T-helper 1 cell treated with Interleukin-12 subunit alpha and Interleukin-12 subunit beta and Interleukin-4 antibody, amounts not matched to agents 30 μg/mL and 1 μg/mL, for 36 hours (primary cell): Measurements from ENCODE around the gene MMAB.

ENCODE experiments used
- H3K27ac Mint-ChIP-seq: one replicate; pipeline ENCODE4 v1.8.0; 2021; ENCODE audit warnings: mild to moderate bottlenecking, mixed read lengths
- H3K27me3 Mint-ChIP-seq: one replicate; pipeline ENCODE4 v1.8.0; 2021; ENCODE audit warnings: low read depth, mixed read lengths
- H3K36me3 Mint-ChIP-seq: one replicate; pipeline ENCODE4 v1.8.0; 2021; ENCODE audit warnings: low read depth, mixed read lengths
- H3K4me1 Mint-ChIP-seq: one replicate; pipeline ENCODE4 v1.8.0; 2021; ENCODE audit warnings: low read depth, mixed read lengths
- H3K4me3 Mint-ChIP-seq: one replicate; pipeline ENCODE4 v1.8.0; 2021; ENCODE audit warnings: mild to moderate bottlenecking, moderate library complexity, mixed read lengths
- H3K9me3 Mint-ChIP-seq: one replicate; pipeline ENCODE4 v1.8.0; 2021; ENCODE audit warnings: mixed read lengths

Gene MMAB

GRCh38 chr12:109596418-109597244 lies 23.3 kb upstream of the MMAB start:
- no peak overlapping the region for H3K27ac Mint-ChIP-seq
- no peaks in the 10 kb centered on the region for H3K27me3 Mint-ChIP-seq
- peaks cover 14% of the 10 kb centered on the region for H3K4me1 Mint-ChIP-seq
- peaks cover 23% of the 10 kb centered on the region for H3K36me3 Mint-ChIP-seq
- H3K4me3 Mint-ChIP-seq, result no peak overlapping the region
- H3K9me3 Mint-ChIP-seq, result no peaks in the 10 kb centered on the region

DNA sequence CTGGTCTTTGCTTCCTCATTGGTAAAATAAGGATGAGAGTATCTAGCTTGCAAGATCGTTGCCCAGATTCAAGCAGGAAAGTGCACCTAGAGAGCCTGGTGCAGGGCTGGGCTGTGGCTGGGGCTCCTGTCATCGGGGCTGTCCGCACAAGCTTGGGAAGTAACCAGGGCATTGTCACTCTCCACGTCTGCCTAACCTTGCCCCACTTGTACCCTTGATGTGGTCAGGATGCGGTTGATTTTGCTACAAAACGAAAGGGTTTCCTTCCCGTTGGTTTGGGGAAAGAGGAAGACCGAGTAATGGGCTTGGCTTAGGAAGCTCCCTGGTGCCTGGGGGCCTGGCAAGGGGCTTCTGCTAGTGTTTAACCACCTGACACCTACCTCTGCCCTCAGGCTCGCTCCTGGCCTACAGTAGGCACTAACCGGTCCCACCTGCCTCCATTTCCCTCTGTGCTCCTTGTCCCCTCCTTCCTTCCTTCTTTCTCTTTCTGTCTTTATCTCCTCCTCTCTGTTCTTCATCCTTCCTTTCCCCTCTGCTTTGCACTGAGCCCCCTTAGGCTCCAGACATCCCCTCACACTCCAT lies 22.1 kb upstream of the MMAB start:
- Mint-ChIP-seq H3K36me3 (peaks cover 30% of the 10 kb centered on the region), H3K27ac (peak overlapping the region; percentile 72), H3K4me3 (no peak overlapping the region), H3K27me3 (no peaks in the 10 kb centered on the region), H3K9me3 (no peaks in the 10 kb centered on the region), H3K4me1 (peaks cover 14% of the 10 kb centered on the region)

DNA sequence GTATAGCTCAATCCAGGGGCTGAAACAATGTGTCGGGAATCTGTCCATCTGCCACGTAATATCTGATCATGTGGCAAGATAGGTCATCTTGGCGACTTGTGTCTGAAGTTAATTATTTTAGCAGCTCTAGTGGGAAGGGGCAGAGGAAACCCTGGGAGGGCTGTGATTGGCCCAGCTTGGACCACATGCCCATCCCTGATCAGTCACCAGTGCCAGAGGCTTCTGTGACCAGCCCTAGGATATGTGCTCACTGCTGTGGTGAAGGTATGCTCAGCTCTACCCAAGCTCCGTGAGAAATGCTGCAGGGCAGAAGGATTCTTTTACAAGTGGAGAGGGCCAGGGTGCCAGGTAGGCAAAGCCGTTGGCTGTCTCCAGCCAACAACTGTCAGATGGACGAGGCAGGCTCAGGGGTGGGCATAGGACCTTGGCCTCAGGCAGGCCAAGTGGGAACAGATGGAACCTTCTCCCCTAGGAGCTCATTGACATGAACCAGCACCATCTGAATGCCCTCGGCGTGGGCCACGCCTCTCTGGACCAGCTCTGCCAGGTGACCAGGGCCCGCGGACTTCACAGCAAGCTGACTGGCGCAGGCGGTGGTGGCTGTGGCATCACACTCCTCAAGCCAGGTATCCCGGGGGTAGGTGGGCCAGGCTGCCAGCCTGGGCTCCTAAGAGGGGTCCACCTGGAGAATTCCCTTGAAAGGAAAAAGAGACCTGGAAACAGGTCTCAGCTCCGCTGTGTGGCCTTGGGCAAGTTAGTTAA lies 21.4 kb upstream of the MMAB start:
- Mint-ChIP-seq H3K9me3 (no peaks in the 10 kb centered on the region), H3K27ac (no peak overlapping the region), H3K4me3 (no peak overlapping the region), H3K36me3 (peaks cover 33% of the 10 kb centered on the region), H3K4me1 (peaks cover 14% of the 10 kb centered on the region), H3K27me3 (no peaks in the 10 kb centered on the region)

GRCh38 chr12:109592905-109593272 lies 19.6 kb upstream of the MMAB start:
- H3K36me3 Mint-ChIP-seq, result peaks cover 42% of the 10 kb centered on the region
- no peaks in the 10 kb centered on the region for H3K9me3 Mint-ChIP-seq
- H3K27me3 Mint-ChIP-seq, result no peaks in the 10 kb centered on the region
- no peak overlapping the region for H3K27ac Mint-ChIP-seq
- H3K4me1 Mint-ChIP-seq, result peaks cover 14% of the 10 kb centered on the region
- no peak overlapping the region for H3K4me3 Mint-ChIP-seq

GRCh38 chr12:109592195-109592904 lies 19.0 kb upstream of the MMAB start:
- Mint-ChIP-seq H3K9me3 (no peaks in the 10 kb centered on the region), H3K4me1 (peaks cover 14% of the 10 kb centered on the region), H3K27ac (no peak overlapping the region), H3K36me3 (peaks cover 43% of the 10 kb centered on the region), H3K4me3 (no peak overlapping the region), H3K27me3 (no peaks in the 10 kb centered on the region)

DNA sequence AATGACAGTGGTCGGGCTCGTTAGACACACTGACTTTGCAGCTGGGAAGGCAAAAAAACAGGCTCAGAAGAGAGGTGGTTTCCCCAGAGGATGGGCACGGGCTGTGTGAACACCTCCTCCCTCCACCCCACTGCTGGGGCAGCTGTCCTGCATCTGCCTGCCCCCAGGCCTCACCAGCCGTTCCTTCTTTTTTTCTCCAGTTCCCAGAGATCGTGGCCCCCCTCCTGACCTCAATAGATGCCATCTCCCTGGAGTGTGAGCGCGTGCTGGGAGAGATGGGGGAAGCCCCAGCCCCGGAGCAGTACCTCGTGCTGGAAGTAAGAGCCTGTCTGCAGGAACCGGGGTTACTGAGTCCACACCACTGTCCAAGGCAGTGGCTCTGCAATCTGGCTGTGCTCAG lies 17.7 kb upstream of the MMAB start:
- H3K4me3 Mint-ChIP-seq, result no peak overlapping the region
- no peaks in the 10 kb centered on the region for H3K9me3 Mint-ChIP-seq

GRCh38 chr12:109590566-109590965 lies 17.3 kb upstream of the MMAB start:
- H3K27me3 Mint-ChIP-seq, result no peaks in the 10 kb centered on the region
- no peak overlapping the region for H3K27ac Mint-ChIP-seq
- peaks cover 42% of the 10 kb centered on the region for H3K36me3 Mint-ChIP-seq
- no peak overlapping the region for H3K4me3 Mint-ChIP-seq
- H3K4me1 Mint-ChIP-seq, result peaks cover 10% of the 10 kb centered on the region
- no peaks in the 10 kb centered on the region for H3K9me3 Mint-ChIP-seq

More for the DNA sequence above, 17.7 kb upstream of the MMAB start:
- Mint-ChIP-seq H3K4me1 (peaks cover 14% of the 10 kb centered on the region), H3K27ac (no peak overlapping the region), H3K27me3 (no peaks in the 10 kb centered on the region), H3K36me3 (peaks cover 45% of the 10 kb centered on the region)

- H3K27ac Mint-ChIP-seq, result no peak overlapping the region
- H3K4me1 Mint-ChIP-seq, result peaks cover 4% of the 10 kb centered on the region
- H3K36me3 Mint-ChIP-seq, result peaks cover 40% of the 10 kb centered on the region
- H3K4me3 Mint-ChIP-seq, result no peak overlapping the region
- H3K9me3 Mint-ChIP-seq, result no peaks in the 10 kb centered on the region
- H3K27me3 Mint-ChIP-seq, result no peaks in the 10 kb centered on the region
These were observed 16.5 kb upstream of the MMAB start for GRCh38 chr12:109589691-109590245.

- H3K27me3 Mint-ChIP-seq, result no peaks in the 10 kb centered on the region
- H3K36me3 Mint-ChIP-seq, result peaks cover 35% of the 10 kb centered on the region
- no peaks in the 10 kb centered on the region for H3K4me1 Mint-ChIP-seq
- H3K9me3 Mint-ChIP-seq, result no peaks in the 10 kb centered on the region
- H3K4me3 Mint-ChIP-seq, result no peak overlapping the region
- H3K27ac Mint-ChIP-seq, result no peak overlapping the region
These were observed 15.9 kb upstream of the MMAB start for GRCh38 chr12:109589240-109589590.

- no peaks in the 10 kb centered on the region for H3K4me1 Mint-ChIP-seq
- H3K9me3 Mint-ChIP-seq, result no peaks in the 10 kb centered on the region
- H3K27ac Mint-ChIP-seq, result no peak overlapping the region
- H3K4me3 Mint-ChIP-seq, result no peak overlapping the region
- H3K27me3 Mint-ChIP-seq, result no peaks in the 10 kb centered on the region
- H3K36me3 Mint-ChIP-seq, result peaks cover 32% of the 10 kb centered on the region
These were observed 15.3 kb upstream of the MMAB start for GRCh38 chr12:109588461-109589239.

DNA sequence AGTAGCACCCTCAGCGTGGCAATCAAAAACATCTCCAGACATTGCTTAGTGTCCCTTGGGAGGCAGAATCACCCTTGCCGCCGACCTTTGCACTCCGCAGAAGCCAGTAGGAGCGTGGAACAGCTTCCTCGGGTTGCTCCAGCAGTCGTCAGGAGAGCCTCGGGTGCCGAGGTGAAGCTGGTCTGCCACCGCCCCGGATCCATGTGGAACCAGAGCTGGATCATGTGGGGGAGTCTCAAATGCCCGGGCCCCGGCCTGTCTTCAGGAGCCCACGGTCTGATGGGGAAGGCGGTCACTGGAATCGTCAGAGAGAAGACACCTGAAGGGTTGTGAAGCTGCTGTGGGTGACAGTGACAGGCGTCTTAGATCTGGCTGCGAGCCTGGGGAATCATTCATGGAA lies 14.6 kb upstream of the MMAB start:
- Mint-ChIP-seq H3K27me3 (no peaks in the 10 kb centered on the region), H3K9me3 (no peaks in the 10 kb centered on the region), H3K4me3 (no peak overlapping the region), H3K27ac (no peak overlapping the region), H3K4me1 (no peaks in the 10 kb centered on the region), H3K36me3 (peaks cover 30% of the 10 kb centered on the region)

GRCh38 chr12:109586385-109587296 lies 13.3 kb upstream of the MMAB start:
- Mint-ChIP-seq H3K4me3 (no peak overlapping the region), H3K36me3 (peaks cover 28% of the 10 kb centered on the region), H3K27me3 (no peaks in the 10 kb centered on the region), H3K9me3 (no peaks in the 10 kb centered on the region), H3K4me1 (no peaks in the 10 kb centered on the region), H3K27ac (no peak overlapping the region)

GRCh38 chr12:109583733-109584132 lies 10.4 kb upstream of the MMAB start:
- no peaks in the 10 kb centered on the region for H3K27me3 Mint-ChIP-seq
- peaks cover 24% of the 10 kb centered on the region for H3K36me3 Mint-ChIP-seq
- no peak overlapping the region for H3K27ac Mint-ChIP-seq
- H3K9me3 Mint-ChIP-seq, result no peaks in the 10 kb centered on the region
- H3K4me3 Mint-ChIP-seq, result no peak overlapping the region
- H3K4me1 Mint-ChIP-seq, result no peaks in the 10 kb centered on the region
